ENCODE data around the gene YTHDC1. TPM values are rescaled to one million over a fixed set of nuclear protein-coding genes. Genes with fewer than 3 reads are reported as not detected.

The YTHDC1 gene
- total and polyA plus RNA-seq, 2 of the 13 experiments (the other 11 are each of a cell fraction or from before 2014, with no cell fraction given) = 37.3 to 56.8 TPM

DNA sequence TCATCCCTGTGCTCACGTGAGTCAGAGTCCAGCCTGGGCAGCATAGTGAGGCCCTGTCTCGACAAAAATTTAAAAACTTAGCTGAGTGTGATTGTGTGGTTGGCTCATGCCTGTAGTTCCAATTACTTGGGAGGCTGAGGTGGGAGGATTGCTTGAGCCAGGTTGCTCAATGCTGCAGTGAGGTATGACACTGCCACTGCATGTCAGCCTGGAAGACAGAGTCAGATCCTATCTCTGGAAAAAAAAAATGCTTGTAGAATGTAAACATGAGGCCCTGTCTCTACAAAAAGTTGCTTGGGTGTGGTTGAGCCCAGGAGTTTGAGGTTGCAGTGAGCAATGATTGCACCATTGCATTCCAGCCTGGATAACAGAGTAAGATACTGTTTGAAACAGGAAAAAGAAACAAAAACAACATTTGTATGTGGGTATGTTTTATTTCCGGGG, 11.3 kb upstream of the YTHDC1 start (continued):
- peak; percentile 86 for TF ChIP-seq ZBTB3 (CRISPR knock-in tag; IDR thresholded peaks at IDR 0.05; ENCODE audit: borderline replicate concordance, low read depth)
- 0 out of 2 replicates have a peak, but pooled peaks have one; percentile 18 for TF ChIP-seq TBX2 (CRISPR knock-in tag; IDR thresholded peaks at IDR 0.05; ENCODE audit: borderline replicate concordance)
- TF ChIP-seq KLF6 (CRISPR knock-in tag; IDR thresholded peaks at IDR 0.05) = peak; percentile 25; the same call in 1 of the 2 replicates
- peak; percentile 45; the same call in 1 of the 2 replicates for TF ChIP-seq HMG20A (CRISPR knock-in tag; IDR thresholded peaks at IDR 0.05; ENCODE audit: borderline replicate concordance)
- no peak for TF ChIP-seq NFRKB (IDR thresholded peaks at IDR 0.05)
- no peak for TF ChIP-seq FOXA1 (IDR thresholded peaks at IDR 0.05)
- peak; percentile 73 for TF ChIP-seq FOXA1 (CRISPR knock-in tag; IDR thresholded peaks at IDR 0.05)
- peak; percentile 64; the same call in 1 of the 2 replicates for TF ChIP-seq BHLHE40 (IDR thresholded peaks at IDR 0.05; ENCODE audit: low read length)
- peak; percentile 72 for TF ChIP-seq GATAD2A (CRISPR knock-in tag; IDR thresholded peaks at IDR 0.05)
- peak; percentile 86 for TF ChIP-seq TEAD3 (CRISPR knock-in tag; optimal IDR thresholded peaks at IDR 0.05; ENCODE audit: borderline replicate concordance)
- TF ChIP-seq, protein P1, sequence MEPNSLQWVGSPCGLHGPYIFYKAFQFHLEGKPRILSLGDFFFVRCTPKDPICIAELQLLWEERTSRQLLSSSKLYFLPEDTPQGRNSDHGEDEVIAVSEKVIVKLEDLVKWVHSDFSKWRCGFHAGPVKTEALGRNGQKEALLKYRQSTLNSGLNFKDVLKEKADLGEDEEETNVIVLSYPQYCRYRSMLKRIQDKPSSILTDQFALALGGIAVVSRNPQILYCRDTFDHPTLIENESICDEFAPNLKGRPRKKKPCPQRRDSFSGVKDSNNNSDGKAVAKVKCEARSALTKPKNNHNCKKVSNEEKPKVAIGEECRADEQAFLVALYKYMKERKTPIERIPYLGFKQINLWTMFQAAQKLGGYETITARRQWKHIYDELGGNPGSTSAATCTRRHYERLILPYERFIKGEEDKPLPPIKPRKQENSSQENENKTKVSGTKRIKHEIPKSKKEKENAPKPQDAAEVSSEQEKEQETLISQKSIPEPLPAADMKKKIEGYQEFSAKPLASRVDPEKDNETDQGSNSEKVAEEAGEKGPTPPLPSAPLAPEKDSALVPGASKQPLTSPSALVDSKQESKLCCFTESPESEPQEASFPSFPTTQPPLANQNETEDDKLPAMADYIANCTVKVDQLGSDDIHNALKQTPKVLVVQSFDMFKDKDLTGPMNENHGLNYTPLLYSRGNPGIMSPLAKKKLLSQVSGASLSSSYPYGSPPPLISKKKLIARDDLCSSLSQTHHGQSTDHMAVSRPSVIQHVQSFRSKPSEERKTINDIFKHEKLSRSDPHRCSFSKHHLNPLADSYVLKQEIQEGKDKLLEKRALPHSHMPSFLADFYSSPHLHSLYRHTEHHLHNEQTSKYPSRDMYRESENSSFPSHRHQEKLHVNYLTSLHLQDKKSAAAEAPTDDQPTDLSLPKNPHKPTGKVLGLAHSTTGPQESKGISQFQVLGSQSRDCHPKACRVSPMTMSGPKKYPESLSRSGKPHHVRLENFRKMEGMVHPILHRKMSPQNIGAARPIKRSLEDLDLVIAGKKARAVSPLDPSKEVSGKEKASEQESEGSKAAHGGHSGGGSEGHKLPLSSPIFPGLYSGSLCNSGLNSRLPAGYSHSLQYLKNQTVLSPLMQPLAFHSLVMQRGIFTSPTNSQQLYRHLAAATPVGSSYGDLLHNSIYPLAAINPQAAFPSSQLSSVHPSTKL (CRISPR knock-in tag; IDR thresholded peaks at IDR 0.05) = peak; percentile 83
- peak; percentile 38; the same call in 1 of the 2 replicates for TF ChIP-seq ZNF12 (CRISPR knock-in tag; IDR thresholded peaks at IDR 0.05)
- TF ChIP-seq AGO1 (IDR thresholded peaks at IDR 0.05; ENCODE audit: low read depth, low read length, poor library complexity, severe bottlenecking) = no peak
- TF ChIP-seq FOXP4 (CRISPR knock-in tag; IDR thresholded peaks at IDR 0.05) = 0 out of 2 replicates have a peak, but pooled peaks have one; percentile 34
- TF ChIP-seq SOX6 (IDR thresholded peaks at IDR 0.05) = no peak
- TF ChIP-seq SOX6 (CRISPR knock-in tag; IDR thresholded peaks at IDR 0.05) = peak; percentile 67; the same call in 1 of the 2 replicates
- TF ChIP-seq ZNF703 (CRISPR knock-in tag; IDR thresholded peaks at IDR 0.05; ENCODE audit: borderline replicate concordance) = no peak
- TF ChIP-seq, protein P2, sequence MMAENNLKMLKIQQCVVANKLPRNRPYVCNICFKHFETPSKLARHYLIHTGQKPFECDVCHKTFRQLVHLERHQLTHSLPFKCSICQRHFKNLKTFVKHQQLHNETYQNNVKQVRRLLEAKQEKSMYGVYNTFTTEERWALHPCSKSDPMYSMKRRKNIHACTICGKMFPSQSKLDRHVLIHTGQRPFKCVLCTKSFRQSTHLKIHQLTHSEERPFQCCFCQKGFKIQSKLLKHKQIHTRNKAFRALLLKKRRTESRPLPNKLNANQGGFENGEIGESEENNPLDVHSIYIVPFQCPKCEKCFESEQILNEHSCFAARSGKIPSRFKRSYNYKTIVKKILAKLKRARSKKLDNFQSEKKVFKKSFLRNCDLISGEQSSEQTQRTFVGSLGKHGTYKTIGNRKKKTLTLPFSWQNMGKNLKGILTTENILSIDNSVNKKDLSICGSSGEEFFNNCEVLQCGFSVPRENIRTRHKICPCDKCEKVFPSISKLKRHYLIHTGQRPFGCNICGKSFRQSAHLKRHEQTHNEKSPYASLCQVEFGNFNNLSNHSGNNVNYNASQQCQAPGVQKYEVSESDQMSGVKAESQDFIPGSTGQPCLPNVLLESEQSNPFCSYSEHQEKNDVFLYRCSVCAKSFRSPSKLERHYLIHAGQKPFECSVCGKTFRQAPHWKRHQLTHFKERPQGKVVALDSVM (CRISPR knock-in tag; IDR thresholded peaks at IDR 0.05) = peak; percentile 81
- TF ChIP-seq SALL1 (CRISPR knock-in tag; IDR thresholded peaks at IDR 0.05) = peak; percentile 36; the same call in 1 of the 2 replicates
- TF ChIP-seq, protein P3, sequence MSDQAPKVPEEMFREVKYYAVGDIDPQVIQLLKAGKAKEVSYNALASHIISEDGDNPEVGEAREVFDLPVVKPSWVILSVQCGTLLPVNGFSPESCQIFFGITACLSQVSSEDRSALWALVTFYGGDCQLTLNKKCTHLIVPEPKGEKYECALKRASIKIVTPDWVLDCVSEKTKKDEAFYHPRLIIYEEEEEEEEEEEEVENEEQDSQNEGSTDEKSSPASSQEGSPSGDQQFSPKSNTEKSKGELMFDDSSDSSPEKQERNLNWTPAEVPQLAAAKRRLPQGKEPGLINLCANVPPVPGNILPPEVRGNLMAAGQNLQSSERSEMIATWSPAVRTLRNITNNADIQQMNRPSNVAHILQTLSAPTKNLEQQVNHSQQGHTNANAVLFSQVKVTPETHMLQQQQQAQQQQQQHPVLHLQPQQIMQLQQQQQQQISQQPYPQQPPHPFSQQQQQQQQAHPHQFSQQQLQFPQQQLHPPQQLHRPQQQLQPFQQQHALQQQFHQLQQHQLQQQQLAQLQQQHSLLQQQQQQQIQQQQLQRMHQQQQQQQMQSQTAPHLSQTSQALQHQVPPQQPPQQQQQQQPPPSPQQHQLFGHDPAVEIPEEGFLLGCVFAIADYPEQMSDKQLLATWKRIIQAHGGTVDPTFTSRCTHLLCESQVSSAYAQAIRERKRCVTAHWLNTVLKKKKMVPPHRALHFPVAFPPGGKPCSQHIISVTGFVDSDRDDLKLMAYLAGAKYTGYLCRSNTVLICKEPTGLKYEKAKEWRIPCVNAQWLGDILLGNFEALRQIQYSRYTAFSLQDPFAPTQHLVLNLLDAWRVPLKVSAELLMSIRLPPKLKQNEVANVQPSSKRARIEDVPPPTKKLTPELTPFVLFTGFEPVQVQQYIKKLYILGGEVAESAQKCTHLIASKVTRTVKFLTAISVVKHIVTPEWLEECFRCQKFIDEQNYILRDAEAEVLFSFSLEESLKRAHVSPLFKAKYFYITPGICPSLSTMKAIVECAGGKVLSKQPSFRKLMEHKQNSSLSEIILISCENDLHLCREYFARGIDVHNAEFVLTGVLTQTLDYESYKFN (CRISPR knock-in tag; conservative IDR thresholded peaks at IDR 0.05) = 0 out of 2 replicates have a peak, but pooled peaks have one; percentile 13
- TF ChIP-seq SAP130 (CRISPR knock-in tag; IDR thresholded peaks at IDR 0.05; ENCODE audit: low read depth) = peak; percentile 45
